Activated CD8-positive, alpha-beta memory T cell treated with anti-CD3 and anti-CD28 coated beads for 24 hours (primary cell): ENCODE results near the gene ENTPD6.

Experiments used
- DNase-seq: peaks from one replicate; pipeline ENCODE4 v3.0.0-alpha.2; 2020

Gene ENTPD6

DNA sequence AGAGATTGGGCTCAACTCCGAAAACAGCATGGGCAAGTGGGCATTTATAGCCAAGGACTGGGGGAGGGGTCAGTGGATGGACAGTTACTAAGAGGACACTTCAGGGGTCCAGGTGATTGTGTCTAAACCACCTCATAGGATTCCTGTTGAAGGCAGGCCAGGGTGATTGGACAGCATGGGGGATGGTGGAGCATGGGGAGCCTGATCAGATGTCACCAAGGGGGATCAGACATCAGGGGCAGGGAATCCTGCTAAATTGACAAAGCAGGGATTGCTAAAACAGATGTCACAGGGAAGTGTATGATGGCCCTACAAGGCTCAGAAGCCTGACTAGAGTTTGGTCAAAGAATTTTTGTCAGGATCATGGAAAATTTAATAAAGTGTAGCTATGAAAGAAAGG, 49.9 kb downstream of the ENTPD6 start:
- peak; percentile 35 for DNase-seq

DNA sequence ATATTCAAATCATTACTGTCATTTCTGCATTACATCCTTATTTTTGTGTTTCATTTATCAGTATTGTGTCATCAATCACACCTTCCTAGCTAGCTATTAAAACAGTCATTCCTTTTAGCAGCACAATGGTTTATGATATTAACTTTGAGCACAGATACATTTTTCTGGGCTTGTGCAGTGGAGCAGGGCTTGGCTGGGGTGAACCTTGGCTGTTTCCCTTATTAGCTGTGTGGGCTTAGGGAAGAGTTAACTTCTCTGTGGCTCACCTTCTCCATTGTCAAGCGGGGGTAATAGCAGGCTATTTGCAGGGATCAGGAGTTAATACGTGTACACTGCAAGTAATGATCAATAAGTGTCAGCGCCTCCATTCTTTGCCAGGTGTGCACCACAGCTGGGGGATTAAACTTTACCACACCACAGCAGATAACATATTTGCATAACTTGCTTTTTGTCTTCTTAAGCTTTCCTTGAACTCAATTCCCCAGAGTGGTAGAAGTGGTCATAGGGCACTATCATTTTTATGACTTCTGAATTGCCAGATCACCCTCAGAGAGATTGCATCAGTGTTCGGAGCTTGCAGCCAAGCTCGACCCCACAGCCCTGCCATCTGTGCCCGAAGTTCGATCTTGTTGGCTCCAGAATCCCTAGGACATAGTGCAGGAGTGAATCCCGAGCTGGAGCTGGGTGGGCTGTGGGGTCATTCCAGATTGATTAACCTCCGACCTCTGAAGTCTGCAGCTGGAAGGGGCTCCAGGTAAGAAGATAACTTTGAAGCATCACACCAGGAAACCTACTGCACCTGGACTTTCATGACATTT, 50.9 kb downstream of the ENTPD6 start:
- DNase-seq = peak; percentile 42

DNA sequence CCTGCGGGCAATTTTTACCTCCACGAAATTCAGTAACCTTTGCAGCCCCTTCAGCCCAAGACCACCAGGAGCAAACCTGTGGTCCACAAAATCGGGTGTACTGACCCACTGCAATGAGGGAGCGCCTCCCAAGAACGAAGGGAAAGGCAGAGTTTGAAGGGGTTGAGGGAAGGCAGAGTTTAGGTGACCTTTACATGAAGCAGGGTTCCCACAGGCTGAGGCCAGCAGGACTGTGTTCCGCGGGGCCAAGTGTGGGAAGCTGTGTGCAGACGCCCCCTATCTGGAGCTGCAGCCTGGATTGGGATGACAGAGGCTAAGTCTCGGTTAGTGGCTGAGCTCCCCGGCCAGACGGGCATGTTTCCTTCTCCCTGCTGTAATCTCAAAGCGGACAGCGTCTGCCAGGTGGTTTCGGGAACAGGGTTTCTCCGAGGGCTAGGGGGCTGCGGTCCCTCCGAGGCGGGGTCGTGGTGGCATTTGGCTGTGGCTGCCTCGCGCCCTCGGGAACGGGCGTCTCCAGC, 51.5 kb downstream of the ENTPD6 start:
- no peak for DNase-seq

DNA sequence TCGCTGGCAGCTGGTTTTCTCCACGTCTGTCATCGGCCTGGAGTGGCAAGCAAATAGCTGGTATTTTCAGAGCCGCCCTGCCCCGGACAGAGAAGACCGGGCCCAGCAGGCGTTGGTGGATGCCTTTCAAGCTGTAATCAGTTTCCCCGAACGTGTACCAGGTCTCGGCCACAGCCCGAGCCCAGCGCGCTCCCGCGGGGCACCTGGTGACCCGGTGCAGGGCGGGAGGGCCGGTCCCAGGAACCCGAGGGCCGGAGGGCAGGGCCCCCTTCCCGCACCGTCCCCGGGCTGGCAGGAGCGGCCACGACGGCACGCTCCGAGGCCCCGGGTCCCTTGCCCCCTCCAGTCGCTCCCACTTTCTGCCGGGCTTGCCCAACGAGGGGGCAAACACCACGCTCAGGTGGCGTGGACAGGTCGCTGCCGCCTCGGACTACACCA, 52.0 kb downstream of the ENTPD6 start:
- no peak for DNase-seq

DNA sequence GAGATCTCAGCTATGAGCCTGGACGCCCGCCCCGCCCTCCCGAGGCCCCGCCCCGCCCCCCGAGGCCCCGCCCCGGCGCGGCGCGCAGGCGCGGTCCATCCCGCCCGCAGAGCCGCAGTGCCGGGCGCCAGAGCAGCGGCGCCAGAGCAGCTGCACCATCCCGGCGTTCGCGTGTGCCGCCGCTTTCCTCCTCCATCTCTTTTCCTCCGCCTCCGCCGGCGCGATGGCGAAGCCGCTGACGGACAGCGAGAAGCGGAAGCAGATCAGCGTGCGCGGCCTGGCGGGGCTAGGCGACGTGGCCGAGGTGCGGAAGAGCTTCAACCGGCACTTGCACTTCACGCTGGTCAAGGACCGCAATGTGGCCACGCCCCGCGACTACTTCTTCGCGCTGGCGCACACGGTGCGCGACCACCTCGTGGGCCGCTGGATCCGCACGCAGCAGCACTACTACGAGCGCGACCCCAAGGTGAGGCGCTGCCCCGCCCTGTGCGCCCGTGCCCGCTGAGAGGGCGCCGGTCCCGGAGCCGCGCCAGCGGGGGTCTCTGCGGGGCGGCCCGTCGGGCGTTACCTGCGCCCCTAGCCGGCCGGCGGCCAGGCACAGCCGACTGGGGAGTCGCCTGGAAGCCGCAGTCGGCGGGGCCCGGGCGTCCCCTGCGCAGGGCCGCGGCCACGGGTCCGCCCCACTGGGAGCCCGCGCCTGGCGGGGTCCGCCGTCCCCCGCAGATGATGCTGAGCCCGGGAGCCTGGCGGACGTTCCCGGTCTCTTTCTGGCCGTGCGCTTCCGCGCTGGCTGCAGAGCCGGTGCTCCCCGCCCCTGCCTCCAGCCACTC, 52.7 kb downstream of the ENTPD6 start, which contains the start of gene PYGB:
TSS of gene PYGB (plus strand) at position 130 of the 830 bp plus-strand sequence. CDS start at position 224, 94 bp downstream.
- peak; percentile 92 for DNase-seq

DNA sequence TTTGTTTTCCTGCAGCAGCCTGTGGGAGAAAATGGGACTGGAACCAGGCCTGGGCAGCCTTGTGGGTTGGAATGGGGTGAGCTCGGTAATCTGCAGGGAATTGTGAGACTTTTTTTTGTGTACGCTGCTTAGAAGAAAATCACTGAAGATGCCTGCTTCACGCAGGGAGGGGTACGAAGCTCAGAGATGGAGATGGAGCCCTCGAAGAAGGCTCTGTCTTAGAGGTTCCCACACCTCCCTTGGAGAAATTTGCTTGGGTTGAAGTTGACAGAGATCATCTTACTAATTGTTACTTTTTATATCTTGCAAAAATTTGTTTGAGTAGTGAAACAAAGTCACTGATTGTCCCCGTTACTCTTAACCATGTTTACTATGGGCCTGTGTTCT, 53.3 kb downstream of the ENTPD6 start:
- DNase-seq = no peak

DNA sequence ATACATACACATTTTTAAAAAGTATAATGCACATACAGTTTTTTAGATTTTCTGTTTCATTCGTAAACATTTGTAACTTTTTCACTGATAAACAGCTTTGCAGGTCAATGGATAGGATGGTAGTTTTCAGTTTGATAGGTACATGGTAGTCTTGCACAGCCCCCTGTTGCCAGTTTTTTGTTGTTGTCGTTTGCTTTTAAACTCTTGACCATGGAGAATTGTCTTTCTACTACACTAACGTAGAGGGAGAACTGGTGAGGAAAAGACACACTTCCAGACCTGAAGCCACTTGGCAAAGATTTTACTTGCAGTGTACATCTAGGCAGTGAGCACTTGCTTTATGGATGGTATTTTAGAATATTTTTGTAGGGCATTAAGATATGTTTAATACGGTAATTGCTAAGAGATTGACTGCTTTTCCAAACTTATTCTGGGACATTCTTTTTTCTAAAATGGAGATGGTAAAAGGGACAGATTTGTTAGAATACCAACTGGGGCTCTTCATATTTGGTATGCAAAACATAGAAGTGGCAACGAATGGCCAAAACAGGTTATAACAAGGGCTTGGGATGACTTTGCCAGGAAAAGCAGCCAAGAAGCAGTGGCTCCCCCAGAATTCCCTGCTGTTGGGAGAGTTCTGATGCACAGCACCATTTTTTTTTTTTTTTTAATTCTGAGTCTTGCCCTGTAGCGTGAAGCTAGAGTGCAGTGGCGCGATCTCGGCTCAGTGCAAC, 53.9 kb downstream of the ENTPD6 start:
- no peak for DNase-seq

DNA sequence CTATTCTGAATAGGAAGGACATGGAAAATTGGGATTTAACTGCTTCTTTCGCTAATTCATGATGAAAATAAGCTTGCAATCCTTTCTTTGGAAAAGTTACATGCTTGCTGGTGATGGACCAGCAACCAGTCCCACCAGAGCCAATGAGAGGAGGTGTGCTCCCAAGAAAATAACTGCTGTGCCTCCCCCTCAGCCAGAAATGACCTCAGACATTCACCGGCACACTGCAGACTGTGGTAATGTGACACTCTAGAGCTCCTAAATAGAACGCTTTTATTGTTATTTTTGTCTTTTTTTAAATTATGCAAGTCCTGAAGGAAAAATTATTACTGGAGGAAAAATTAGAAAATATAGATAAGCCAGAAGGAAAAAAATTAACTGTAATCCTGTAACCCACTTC, 55.0 kb downstream of the ENTPD6 start:
- no peak for DNase-seq

DNA sequence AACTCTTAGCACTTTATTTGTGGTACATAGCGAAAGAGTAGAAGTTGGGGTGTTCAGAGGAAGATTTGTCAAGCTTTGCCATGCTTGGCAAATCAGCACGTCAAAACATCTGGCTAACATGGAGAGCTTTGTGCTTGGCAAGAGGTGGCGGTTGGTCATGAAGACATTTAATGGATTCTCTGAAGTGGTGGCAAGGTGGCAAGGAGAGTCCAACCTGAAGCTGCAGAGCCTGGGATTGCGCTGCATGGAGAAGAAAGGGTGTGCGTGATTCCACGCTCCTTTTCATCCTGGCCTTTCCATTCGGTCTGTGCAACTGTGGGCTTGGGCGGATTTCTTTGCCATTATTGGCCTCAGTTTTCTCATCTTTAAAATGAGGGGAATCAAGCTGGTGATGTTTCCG, 55.5 kb downstream of the ENTPD6 start:
- no peak for DNase-seq

DNA sequence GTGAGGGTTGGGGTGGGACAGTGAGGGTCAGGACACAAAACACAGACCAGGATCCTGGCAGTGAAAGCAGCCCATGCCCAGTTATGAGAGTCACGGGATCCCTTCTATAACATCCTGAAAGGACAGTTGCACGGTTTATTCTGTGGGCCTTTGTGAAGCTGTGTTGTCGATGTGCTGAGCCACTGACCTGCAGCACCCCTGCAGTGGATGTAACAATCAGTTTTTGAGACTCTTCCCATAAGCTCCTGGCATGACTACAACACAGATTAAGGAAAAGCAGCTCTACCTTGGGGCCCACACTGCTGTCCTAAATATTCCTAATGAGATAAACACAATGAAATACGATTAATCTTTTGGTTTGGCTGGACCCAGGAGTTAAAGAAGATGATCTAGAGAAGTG, 56.0 kb downstream of the ENTPD6 start:
- DNase-seq = no peak

DNA sequence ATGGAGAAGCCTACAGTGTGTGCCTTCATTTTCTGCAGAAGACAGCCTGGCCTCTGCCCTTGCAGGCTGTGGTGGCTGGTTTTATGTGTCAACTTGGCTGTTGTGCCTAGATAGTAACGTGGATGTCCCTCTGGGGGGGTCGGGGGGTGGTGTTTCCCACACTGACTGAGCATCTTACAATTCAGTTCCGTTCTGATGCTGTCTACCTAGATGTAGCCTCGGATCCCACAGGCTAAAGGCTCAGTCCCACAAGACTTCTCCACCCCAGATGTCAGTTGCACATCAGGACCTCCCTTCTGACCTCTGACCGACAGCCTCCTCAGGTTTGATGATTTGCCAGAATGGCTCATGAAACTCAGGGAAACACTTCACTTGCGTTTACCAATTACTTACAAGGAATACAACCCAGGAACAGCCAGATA, 56.7 kb downstream of the ENTPD6 start:
- DNase-seq = no peak

DNA sequence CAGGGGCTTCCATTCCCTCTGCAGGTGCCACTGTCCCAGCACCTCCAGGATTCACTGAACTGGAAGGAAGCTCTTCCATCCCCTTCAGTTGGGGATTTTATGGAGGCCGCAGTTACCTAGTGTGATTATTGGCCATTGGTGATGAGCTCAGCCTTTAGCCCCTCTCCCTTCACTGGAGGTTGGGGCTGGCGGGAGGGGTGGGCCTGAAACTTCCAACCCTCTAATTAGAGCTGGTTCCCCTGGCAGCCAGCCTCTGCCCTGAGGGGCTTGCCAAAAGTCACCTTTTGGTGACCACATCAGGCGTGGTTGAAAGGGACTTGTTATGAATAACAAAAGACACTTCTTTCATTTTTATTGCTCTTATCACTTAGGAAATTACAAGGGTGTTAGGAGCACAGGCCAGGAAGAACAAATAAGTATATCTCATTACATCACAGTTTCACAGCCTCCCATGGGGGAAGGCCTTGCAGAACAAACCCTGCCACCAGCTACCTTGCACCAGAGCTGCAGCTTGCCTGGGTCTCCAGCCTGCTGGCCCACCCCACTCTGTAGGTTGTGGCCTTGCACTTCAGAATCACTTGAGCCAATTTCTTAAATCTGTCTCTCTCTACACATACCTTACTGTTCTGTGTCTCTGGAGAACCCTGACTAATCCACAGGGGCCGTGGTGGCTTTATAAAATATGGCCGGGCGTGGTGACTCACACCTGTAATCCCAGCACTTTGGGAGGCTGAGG, 57.3 kb downstream of the ENTPD6 start:
- peak; percentile 55 for DNase-seq

DNA sequence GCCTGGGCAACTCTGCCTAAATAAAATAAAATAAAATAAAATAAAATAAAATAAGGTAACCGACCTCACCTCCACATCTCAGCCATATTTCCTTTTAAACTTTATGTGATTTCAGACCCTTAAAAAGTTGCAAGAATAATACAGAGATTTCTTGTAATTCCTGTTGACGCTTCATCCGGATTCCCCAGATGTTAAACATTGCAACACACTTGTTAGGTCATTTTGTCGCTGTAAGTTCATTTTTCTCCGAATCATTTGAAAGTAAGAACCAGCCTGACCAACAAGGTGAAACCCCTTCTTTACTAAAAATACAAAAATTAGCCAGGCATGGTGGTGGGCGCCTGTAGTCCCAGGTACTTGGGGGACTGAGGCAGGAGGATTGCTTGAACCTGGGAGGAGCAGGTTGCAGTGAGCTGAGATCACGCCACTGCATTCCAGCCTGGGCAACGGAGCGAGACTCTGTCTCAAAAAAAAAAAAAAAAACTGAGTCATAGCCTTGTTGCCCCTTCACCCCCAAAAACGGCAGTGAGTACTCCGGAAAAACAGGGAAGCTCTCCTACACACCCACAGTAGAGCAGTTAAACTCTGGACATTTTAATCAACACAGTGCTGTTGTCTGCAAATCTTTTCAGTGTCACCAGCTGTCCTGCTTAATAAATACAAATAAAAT, 58.2 kb downstream of the ENTPD6 start:
- no peak for DNase-seq

DNA sequence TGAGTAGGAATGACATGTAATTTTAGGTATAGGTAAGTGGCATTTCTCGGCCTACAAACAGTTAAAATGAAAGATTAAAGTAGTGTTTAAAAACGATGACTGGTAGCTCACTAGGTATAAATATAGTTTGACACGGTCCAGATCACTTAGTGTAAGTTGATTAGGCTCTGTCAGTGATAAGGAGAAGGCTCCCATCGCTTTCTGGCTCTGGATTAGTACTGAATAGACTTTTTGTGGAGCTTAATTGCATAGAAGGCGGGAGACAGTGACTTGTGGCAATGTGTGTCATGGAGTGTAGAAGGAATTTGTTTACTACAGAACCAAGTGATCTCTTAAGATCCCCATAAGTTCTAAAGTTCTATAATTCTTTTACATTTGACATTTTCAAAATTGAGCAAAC, 59.1 kb downstream of the ENTPD6 start:
- peak; percentile 3 for DNase-seq

DNA sequence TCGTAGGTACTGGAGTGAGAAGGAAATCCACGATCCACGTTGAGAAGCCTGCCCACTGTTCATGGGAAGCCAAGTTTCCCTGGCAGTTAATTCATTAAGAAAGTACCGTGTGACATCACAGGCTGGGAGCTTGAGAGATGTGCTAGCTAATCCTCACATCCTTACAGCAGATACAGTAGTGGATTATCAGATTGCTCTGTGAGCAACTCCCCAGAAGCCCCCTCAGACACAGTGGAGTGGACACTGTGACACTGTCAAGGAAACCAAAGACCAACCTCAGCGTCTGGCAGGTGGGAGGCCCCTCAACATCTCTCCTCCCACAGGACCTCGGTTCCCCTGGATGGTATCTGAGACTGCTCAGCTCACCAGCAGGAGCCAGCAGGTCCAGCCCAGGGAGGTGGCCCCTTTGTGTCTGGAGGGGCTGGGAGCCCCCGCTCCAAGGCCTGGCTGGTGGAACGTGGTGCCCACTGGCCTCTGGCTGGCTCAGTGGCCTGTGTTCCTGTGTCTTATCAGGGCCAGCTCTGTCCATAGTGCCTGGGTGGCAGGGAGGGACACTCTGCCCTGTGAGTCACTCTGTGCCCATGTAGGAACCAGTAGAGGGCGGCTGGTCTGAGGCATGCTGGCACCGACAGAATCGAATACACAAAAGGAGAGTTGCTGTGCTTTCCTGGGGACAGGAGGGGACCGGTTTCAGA, 59.6 kb downstream of the ENTPD6 start:
- peak; percentile 53 for DNase-seq

DNA sequence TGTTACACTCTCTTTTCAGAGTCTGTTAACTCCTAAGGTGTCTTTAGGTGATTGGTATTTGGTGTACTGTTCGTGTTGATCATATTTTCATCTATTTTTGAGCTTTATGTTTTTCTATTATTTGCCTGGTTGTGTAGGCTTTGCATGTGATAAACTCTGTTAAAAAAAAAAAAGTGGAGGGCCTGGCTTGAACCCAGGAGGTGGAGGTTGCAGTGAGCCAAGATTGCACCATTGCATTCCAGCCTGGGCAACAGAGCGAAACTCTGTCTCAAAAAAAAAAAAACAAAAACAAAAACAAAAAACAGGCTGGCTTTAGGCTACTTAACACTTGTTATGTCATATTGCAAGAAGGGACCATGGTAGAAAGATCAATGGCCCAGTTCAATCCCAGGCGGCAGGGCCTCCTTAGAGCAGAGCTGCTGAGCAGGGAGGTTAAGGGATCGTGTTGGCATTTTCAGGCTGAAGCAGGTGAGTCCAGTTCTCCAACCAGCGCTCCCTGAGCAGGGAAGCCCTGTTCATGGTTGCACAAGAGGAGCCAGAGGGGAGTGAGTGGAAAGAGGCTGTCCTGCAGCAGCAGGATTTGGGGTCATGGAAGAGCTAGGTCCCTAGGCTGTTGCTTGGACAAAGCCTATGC, 60.8 kb downstream of the ENTPD6 start:
- no peak for DNase-seq

DNA sequence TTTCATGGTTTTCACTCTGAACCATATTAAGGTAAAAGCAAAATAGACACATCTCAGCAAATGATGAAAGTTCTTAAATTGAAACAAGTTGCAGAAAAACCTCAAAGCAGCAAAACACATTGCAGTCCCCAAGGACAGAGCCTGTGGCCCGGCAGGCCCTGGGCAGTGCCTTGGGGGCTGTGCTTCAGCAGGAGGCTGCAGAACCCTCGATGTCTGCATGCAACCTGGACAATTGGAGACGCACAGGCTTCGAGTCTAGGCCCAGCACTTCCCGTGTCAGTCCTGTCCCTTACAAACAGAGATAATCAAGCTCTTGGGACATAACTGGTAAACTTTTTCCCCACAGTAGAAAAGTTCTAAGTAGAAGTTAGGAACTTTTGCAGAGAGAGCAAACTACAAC, 61.6 kb downstream of the ENTPD6 start:
- DNase-seq = peak; percentile 37

DNA sequence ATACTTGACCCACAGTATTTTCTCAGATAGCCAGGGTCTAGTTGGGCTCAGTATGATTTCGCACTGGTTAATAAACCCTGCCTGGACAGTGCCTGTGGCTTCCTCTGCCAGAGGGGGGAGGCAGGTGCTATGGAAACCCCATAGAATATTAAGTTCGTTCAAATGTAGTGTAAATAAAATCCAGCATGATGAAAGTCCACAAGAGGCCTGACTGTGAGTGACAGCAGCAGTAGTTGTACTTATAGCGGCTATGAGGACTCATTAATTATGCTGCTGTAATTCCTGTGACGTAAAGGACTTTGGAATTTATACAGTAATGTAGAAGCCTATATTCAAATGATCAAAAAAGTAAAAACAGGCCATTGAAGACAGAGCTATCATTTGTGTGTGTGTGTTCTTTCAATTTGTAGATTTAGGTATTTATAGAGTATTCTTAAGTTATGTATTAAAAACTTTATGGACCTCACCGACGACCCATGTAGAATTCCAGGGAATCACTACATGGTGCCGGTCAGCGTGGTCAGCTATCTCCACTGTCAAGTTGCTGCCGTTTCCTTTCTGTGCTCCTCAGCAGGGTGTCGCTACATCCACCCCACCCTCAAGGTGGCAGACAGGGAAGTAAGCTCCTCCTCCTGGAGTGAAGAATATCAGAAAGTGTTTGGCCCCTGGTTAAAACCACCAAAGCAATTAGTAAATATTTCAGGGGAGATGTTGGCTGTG, 62.4 kb downstream of the ENTPD6 start:
- peak; percentile 37 for DNase-seq

DNA sequence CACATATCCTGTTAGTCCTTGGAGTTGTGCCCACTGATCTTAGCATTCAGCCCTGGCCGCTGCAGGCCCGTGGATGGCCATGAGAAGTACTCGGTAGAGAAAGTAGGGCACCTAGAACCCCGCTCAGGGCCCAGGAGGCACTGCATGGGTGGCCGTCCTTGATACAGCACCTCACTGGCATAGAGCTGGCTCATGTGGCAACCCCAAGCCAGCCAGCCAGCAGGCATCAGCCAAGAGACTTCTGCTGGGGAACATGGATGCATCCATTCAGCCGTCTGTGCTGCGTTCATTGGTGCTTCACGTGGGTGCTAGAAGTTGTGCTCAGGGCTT, 62.9 kb downstream of the ENTPD6 start:
- no peak for DNase-seq

DNA sequence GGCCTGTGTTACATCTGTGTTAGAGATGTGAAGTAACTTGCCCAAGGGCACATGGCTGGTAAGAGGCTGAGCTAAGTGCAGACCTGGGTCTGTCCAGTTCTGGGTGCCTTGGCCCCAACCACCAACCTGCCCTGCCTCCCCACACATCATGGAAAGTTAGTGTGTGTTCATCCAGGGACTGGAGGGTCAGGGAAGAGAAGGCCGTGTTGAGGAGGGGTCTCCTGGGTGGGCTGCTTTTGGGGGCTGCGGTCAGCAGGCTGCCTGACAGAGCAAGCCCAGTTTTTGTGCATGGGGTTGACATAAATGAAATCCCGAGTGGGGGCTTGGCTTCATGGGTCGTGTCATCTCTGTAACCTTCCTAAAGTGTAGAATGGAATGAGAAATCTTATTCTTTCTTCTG, 63.3 kb downstream of the ENTPD6 start:
- DNase-seq = peak; percentile 46
